ENCODE results near the gene UGT1A9.

The UGT1A9 gene

DNA sequence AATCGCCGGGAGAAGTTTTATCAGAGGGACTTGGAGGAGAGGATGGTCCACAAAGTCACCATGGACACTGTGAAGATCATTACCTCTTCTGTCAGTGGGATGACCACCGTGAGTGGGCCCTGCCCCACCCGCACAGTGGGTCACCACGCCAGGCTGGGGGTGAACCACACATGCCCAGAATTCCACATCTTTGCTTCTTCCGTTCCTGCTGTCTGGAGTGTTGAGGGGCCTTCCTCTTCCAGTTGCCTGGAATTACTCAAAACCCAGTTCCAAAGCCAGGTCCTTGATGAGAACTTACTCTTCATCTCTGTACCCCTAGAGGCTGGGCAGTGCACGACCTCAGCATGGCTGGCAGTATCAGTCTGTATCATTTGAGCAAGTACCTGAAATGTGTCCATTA is 128.5 kb downstream of the UGT1A9 start:
- DNase-seq: no peak

DNA sequence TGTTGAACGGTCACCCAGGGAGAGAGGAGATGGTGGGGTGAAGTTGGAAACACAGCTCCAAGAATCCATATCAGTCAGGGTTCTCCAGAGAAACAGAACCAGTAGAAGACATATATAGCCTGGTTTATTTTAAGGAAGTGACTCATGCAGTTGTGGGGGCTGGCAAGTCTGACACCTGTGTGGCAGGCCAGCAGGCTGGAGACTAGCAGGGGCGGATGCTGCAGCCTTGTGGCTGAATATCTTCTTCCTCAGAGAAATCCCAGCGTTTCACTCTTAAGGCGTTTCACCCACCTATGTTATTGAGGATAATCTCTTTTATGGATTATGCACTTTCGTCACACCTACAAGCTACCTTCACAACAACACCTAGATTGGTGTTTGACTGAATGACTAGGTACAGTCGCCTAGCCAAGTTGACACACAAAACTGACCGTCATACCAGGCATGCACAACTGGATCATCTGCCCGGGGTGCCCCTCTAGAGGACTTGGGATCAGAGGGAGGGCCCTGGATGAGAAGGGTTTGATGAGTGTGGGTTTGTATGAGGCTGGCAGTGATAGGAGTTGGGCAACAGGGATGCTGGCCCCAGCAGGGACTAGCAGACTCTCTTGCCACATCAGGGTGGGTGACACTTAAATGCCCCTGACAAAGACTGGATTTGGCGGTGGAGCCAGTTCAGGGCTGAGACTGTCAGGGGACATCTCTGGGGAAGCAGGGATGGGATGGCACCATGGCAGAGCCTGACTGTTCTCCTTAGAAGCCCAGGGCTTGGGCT is 129.8 kb downstream of the UGT1A9 start:
- DNase-seq: no peak

DNA sequence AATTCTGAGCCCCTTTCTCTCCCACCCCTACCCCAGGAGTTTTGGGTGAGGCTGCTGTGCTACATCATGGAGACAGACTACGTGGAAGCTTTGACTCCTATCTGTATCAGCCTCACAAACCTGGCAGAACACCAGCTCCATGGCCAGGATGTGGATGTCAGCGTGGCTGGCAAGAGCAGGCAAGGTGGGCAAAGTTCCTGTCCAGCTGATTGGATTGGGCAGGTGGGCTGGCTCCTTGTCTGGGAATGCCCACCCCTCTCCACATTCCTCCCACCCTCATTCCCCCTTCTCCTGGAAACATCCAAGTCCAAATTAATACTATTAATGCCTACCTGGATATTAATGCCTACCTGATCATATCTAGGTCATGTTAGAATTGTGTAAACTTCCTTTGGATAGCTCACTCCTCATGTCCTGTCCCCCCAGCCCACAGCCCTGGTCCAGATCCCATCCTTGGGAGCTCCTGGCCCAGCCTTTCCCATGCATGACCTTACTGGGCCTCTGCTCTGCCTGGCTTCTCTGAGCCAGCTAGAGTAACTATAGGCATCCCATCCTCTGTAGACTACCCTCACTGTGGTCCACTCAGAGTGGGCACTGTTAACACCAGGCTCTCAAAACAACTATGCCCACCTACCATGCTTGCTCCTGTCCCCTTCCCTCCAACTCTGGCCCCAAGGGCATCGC is 130.6 kb downstream of the UGT1A9 start:
- no peak for DNase-seq

DNA sequence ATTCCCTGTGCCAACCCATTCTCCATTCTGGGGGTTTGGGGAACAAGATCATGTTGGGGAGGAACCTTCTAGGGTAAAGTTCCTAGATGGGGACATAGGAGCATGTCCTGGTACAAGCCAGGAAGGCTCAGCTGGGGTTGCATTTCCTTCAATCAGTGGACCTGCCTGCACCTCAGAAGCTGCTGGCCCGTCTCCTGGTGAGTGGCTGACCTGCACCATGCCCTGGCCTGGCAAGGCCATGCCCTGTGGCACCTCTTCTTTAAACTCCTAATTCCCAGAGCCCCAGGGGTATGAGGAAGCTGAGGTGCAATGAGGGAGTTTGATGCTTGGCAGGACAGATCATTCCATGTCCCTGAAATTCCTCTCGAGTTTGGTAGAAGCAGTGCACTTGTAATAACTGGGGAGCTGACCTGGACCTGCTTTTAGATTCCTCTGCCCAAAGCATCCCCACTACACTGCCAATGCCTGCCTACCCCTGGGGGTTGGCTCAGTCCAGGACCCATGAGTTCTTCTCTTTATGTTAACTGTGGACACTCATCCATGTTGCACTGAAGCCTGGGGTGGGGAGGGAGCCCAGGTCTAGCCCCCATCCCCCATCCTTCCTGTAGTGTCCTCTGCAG is 131.7 kb downstream of the UGT1A9 start:
- no peak for DNase-seq

DNA sequence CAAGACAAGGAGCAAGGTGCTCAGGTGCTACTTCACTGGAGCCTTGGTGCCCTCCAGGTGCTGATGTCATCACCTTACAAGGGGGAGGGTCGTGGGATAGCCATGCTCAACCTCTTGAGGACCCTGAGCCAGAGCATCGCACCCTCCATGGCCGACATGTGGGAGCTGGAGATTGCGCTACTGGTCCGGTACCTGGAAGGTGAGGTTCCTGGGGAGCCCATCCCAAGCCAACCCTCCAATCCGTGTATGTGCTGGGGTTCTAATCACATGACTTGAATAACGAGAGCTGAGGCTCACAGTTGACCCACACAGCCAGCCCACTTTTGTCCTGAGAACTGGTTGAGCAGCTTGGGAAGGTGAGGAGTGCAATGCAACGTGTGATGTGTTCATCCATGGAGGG is 132.3 kb downstream of the UGT1A9 start:
- DNase-seq: no peak

DNA sequence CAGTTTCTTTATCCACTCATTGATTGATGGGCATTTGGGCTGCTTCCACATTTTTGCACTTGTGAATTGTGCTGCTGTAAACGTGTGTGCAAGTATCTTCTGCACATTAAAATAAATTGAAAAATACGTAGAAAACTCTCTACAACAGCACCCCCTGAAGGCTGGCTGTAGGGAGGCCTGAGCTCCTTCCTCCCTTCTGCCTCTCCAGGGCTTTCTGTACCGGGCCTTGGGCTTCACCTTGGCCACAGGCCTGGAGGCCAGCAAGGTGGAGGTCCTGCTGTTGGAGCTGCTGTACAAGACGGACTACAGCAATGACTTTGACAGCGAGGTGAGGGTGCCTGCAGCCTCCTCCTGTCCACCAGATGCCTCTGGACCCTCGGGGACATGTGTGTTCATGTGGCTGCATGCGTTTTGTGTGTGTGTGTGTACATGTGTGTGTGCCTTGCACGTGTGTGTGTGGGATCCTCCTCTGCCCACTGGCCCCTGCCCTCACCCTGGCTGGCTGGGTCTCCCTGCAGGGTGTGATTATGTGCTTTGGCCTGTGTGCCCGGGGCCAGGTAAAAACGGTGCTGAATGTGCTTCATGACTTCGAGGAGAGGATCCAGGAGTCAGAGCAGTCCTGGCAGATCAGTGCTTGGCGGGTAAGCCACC is 135.6 kb downstream of the UGT1A9 start:
- DNase-seq: no peak

DNA sequence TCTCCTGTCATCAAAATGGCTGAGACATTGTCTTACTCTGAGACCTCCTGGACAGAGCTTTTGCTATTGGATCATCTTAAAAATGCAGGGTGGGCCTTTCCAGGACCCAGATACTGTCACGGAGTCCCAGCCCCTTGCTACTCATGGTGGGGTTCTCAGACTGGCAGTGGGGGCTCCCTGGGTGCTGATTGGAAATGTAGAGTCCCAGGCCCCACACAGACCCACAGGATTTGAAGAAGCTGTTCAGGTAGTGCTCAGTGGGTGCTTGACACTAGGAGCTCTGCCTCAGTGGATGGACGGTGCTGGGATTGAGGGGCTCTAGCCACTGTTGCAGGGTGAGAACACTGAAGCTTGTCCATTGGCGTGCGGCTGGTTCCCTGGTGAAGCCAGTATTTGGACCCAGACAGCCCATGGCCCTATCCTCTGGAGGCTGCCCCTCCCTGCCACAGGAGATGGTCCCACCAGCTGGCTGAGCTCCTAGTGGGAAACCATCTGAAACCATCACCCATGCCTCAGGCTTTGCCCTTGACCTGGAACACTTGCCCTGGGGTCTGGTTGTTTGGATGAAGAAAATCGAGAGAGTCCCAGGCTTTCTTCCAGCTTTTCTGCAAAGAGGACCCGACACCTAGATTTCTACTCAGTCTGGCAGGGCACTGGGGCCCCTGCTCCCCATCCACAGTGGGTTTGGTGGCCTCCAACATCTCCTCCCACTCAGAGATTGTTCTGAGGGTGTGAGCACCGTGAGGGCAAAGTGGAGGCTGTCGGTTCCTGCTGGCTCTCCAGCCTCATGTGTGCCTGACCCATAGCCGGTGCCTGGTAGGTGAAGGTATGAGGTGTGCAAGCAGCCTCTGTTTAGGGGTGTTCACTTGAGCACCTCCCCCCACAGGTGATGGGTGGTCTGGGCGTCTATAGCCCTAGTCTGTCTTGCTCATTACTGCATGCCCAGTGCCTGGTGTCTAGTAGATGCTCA is 136.6 kb downstream of the UGT1A9 start:
- DNase-seq: no peak

DNA sequence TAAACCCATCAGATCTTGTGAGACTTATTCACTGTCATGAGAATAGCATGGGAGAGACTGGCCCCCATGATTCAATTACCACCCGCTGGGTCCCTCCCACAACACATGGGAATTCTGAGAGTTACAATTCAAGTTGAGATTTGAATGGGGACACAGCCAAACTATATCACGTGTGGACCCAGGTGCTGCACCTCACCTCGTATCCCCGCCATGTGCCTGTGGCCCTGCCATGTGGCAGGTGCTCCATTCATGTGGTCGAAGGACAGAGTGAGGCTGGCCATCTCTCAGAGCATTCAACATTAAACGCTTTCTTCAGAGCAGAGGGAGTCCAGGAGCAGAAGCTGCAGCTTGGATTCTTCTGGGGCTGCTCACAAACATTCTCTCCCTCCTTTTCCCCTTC is 138.7 kb downstream of the UGT1A9 start:
- DNase-seq: no peak

DNA sequence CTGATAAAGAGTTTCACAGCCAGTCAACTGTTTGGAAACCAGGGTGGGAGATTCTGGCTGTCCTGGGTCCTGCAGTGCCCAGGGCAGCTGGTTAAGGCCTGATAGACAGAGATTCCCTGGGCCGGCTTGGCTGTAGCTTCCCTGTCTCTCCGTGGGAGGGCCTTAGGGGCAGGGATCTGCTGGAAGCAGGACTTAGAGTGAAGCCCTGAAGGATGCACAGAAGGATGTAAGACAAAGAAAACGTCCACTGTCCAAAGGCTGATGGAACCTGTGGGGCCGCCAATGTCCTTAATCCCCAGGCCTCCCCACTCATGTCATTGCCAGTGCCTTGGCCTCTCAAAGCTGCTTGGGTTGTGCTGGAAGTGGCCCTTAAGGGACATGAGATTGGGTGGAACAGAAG is 139.4 kb downstream of the UGT1A9 start:
- no peak for DNase-seq

DNA sequence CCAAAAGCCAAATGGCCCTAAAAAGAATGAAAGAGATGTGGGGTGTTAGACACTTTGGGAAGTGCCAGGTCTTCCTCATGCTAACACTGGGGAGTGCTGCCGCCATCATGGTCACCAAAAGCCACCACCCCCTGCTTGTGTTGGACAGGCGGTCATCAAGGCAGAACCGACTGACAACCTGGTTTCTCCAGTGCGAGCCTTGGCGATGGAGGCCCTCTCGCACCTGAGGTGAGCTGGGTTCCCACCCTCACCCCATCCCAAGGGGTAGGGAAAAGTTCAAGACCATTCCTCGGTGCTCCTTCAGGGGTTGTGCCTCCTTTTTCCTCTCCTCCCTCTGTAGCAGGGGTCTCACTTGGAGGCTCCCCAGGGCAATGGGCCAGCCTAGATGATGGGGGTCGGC is 140.0 kb downstream of the UGT1A9 start:
- no peak for DNase-seq

DNA sequence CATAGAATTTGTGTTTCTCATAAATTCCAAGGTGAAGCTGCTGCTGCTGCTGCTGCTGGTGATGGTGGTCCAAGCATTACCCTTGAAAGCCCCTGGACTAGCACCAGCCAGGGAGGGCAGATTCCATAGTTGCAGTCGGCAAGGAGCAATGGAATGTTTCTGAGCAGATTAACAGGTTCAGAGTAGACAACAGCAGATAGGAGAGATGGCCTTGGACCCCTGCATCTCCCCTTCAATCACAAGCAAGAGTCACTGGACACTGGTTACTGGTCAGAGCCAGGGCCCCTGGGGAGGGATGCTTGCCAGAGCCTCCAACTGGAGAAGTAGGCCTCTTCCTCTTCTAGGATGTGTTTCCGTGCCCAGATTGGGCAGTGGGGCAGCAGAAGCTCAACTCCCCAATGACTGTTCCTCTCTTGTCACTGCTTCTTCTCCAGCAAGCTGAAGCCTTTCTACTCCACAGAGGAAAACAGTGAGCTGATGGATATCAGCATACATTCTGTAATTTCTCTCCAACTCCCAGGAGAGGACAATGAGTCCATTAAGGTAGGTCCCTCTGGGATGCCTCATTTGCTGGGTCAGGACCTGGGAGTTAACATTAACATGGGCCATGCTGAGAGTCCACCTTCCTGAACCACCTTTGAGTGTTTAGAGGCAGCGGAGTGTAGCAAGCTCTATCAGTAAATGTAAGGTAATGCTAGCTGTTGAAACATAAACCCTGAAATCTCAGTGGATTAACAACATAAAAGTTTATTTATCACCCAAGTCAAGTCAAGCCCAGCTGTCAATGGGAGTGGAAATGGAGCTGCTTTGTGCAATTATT is 141.7 kb downstream of the UGT1A9 start:
- DNase-seq: no peak

DNA sequence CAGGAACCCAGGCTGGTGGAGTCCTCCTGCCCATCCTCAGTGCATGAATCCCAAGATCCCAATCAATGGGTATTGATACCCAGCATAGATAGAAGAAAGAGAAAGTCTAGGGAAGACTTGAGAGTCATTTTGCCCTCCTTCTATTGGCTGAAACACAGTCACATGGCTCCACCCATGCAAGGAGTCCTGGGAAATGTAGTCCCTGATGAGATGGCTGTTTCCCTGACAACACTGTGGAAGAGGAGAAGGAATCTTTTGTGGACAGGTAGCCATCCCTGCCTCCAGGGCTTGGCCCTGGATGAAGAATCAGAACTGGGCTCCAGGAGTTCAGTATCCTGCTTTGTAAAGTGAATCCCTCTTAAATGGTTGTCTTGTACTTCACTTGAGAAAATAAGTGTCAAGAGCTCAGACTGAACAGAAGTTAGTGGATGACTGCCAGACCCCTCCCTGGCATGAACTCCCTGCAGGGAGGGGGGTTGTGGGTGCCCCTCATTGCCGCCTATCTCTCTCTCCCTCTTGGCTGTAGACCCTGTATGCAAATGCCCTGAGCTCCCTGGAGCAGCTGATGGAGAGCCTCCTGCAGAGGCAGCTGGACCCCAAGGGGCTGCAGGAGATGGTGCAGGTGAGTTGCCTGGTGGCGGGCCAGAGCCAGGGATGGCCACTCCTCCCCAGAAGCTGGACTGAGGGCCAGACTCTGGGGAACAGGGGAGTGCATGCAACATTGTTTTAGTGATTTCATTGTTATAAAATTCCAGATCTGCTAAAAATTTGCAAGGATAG is 142.5 kb downstream of the UGT1A9 start:
- peak in 1 of 3 experiments; percentile 5 for DNase-seq

DNA sequence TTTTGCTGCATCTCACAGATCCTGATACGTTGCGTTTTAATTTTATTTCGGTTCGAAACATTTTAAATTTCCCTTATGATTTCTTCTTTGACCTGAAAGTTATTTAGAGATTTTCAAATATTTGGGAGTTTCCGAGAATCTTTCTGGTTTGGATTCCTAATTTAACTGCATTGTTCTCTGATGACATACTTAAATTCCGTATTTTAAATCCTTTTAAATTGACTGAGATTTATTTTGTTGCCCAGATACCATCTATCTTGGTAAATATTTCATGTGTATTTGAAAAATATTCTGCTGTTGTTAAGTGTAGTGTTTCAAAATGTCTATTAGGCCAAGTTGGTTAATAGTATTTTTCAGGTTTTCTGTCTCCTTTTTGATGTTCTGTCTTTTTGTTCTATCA is 144.2 kb downstream of the UGT1A9 start:
- no peak for DNase-seq

DNA sequence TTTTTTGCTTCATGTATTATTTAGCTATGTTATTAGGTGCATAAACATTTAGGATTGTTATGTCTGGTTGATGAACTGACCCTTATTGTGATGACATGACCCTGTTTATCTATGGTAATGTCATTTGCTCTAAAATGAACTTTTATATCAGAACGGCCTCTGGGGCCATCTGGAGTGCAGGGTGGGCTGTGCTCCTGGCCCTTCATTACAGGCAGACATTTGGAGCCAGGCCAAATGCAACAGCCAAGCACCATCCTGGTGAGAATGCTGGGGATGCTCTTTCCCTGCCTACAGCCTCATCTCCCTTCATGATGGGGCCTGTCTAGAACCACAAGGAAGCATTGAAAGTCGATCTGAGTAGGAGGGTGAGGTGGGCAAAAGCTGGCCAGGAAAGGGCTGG is 144.6 kb downstream of the UGT1A9 start:
- peak in 1 of 3 experiments; percentile 15 for DNase-seq

DNA sequence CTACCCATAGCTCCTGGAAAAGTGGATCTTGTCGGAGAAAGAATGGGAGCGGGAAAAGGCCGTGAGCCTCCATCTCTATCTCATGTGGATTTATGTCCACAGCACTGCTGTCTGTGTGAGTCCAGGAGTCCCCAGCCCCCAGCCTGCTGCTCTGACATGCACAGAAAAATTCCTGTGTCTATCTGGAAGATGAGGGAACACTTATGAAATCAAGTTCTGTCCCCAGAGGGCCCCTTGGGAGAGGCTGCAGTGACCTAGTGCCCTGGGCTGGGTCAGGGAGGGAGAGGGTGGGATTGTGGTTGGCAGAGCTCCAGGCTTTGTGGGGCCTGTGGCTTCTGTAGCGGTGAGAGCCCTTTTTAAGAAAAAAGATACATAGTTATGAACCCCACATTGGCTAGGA is 145.1 kb downstream of the UGT1A9 start:
- DNase-seq: no peak

DNA sequence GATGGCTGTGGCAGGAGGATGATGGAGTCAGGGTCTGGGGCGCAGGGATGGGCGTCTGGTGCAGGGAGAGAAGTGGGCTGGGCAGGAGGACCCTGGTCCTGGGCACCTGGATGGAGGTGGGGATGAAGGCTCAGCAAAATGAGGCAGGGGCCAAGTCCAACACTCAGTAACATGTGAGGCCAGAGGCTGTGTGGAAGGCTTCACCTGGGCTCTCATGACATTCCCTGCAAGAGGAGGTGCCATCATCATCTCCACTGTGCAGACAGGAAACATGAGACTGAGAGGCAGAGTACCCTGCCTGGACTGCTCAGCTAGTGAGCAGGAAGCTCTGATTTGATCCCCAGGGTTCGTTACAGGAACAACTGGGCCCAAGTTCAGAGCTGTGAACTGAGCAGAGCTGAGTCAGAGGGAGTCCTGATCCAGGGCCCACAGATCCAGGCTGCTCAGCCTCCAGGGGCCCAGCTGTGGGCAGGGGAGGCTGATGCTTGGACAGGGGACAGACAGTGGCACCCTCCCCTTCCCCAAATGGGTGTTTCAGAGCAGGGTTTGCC is 145.7 kb downstream of the UGT1A9 start:
- no peak for DNase-seq

DNA sequence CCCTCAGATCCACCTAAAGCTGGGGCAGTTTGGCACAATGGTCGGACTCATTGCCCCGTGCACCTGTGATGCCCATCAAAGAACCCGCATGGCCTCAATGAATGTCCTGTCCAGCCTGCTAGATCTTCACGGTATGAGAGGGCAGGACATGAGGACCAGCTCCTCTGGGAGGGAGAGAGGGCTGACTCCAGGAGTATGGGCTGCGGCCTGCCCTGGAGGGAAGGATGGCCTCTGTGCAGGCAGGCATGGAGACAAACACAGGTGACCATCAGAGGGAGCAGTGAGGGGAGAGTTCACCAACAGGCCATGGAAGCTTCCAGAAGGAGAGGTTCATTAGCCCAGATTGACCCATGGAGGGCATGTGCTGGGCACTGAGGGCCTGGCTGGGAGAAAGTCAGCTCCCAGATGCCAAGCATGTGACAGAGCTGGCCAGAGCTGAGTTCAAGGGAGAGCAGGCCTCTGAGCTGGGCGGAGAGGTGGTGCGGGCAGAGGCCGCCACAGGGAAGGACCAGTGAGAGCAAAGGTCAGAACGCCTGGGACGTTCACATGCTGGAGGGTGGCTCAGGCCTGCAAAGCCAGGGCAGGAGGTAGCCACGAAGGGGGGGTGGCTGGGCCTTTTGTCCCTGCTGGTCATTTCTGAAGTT is 146.4 kb downstream of the UGT1A9 start:
- no peak for DNase-seq

DNA sequence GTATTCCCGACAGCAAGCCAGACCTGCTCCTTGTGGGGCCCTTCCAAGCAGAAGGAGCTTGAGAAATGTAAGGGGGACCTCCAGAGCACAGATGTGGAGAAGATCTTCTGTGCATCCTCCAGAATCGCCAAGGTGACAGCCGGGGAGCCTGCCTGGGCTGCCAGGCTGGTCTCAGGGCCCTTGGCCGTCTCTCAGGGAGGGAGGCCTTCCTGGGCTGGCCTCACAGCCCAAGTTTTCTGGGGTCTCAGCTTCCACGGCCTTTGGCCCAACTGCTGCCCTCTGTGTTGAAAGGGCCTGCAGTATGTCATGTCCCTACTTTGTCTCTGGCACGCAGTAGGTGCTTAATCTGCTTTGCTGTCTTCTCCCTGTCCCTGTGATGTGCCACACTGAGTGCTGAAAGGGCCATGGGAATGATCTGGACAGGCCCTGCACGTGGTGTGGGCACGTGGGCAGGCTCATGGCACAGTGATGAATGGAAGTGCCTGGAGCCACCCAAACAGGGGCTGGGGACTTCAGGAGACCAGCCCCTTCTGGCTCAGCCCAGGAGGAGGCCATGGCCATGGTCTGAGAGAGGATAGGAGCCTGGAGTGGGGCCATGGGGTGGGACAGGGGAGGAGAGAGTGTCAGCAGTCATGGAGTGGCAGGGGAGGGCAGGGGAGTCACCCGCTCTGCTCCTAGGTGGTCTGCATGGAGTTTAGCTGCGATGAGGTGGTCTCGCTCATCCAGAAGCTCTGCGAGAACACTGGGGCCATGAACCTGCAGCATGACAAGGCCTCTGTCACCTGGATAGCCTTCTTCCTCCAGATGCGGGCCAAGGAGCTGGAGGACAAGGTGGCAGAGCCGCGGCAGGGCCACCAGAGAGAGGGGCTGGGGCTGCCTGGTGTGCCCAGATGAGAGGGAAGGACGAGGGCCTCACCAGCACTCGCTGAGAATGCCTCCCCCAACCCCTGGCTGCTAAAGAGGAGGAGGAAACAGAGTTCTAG is 147.2 kb downstream of the UGT1A9 start:
- no peak for DNase-seq

All from NCI-H1417 (cell line).